NB4 (cell line): Measurements from ENCODE around the gene TRIP13.
"Not testable (repeated sequence)": the region's sequence is repeated elsewhere in the genome, so short reads cannot be mapped to it uniquely, and the experiment has no call there.

Source experiments
- MYC ChIP-seq: IDR thresholded peaks from 2 replicates; pipeline ENCODE4 v1.6.1; 2011; ENCODE audit warnings: low read depth, low read length
- POLR2A ChIP-seq: IDR thresholded peaks from 2 replicates; pipeline ENCODE4 v1.6.1; 2011; ENCODE audit warnings: mild to moderate bottlenecking; ENCODE audit not compliant: insufficient read length; ENCODE audit errors: extremely low read depth
- TF ChIP-seq, protein P1 (sequence below): IDR thresholded peaks from one replicate; pipeline ENCODE4 v1.5.1; 2012; ENCODE audit warnings: low read depth, low read length
- TF ChIP-seq, protein P2 (sequence below): IDR thresholded peaks from 2 replicates; pipeline ENCODE4 v1.6.1; 2011; ENCODE audit warnings: low read depth, low read length

DNA sequence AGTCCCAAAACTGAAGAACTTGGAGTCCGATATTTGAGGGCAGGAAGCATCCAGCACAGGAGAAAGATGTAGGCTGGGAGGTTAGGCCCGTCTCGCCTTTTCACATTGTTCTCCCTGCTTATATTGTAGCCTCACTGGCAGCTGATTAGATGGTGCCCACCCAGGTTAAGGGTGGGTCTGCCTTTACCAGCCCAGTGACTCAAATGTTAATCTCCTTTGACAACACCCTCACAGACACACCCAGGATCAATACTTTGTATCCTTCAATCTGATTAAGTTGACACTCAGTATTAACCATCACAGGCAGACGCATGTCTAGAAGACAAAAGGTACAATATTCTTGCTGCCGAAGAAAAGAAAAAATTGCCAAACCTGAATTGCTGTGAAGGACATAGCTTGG is 26.0 kb downstream of the TRIP13 start:
- not testable (repeated sequence) for TF ChIP-seq POLR2A, MYC
- TF ChIP-seq, protein P1, sequence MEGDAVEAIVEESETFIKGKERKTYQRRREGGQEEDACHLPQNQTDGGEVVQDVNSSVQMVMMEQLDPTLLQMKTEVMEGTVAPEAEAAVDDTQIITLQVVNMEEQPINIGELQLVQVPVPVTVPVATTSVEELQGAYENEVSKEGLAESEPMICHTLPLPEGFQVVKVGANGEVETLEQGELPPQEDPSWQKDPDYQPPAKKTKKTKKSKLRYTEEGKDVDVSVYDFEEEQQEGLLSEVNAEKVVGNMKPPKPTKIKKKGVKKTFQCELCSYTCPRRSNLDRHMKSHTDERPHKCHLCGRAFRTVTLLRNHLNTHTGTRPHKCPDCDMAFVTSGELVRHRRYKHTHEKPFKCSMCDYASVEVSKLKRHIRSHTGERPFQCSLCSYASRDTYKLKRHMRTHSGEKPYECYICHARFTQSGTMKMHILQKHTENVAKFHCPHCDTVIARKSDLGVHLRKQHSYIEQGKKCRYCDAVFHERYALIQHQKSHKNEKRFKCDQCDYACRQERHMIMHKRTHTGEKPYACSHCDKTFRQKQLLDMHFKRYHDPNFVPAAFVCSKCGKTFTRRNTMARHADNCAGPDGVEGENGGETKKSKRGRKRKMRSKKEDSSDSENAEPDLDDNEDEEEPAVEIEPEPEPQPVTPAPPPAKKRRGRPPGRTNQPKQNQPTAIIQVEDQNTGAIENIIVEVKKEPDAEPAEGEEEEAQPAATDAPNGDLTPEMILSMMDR: not testable (repeated sequence)
- TF ChIP-seq, protein P2, sequence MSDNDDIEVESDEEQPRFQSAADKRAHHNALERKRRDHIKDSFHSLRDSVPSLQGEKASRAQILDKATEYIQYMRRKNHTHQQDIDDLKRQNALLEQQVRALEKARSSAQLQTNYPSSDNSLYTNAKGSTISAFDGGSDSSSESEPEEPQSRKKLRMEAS: not testable (repeated sequence)
